ENCODE data around the gene ENO4. TPM values are rescaled to one million over a fixed set of nuclear protein-coding genes. Genes with fewer than 3 reads are reported as not detected.

Gene ENO4
- total RNA-seq, 1 experiment from 2014 or later: 0.12 TPM

DNA sequence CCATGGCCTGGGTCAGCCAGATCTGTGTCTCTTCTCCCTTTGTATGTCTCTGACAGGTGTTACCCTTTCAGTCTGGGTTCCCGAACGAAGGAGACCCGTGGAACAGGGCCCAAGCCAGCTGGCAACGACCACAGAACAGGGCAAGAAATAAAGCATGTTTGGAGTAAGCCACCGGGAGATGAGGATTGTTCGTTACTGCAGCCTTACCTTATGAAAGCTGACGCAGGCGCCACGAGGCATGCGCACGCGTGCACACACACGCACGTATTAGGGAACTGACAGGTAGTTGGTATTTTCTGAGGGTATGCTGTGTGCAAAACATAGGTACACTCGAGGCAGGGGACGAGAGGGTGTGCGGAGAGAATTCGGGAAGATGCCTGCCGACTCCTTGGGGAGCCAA is 46.4 kb upstream of the ENO4 start:
- intact Hi-C loops (cut with micrococcal nuclease; ENCODE audit: unreplicated experiment): no loop called here
- Mint-ChIP-seq H3K4me1 (ENCODE audit: low read depth, unreplicated experiment) (no peaks in the 10 kb centered on the region), H3K27ac (ENCODE audit: unreplicated experiment) (no peak overlapping the region), H3K9me3 (ENCODE audit: low read depth, unreplicated experiment) (no peaks in the 10 kb centered on the region), H3K27me3 (ENCODE audit: unreplicated experiment) (peaks cover 38% of the 10 kb centered on the region), H3K4me3 (ENCODE audit: low read depth, unreplicated experiment) (no peak overlapping the region), H3K36me3 (ENCODE audit: insufficient read depth, unreplicated experiment) (no peaks in the 10 kb centered on the region)
- no peak for TF ChIP-seq CTCF (IDR thresholded peaks at IDR 0.05; ENCODE audit: unreplicated experiment)
- DNase-seq: no peak
- CTCF ChIA-PET: no interaction called here
- no TSS peak for BruUV-seq (replicated peaks)

- BruUV-seq (replicated peaks): no TSS peak
- Mint-ChIP-seq H3K36me3 (ENCODE audit: insufficient read depth, unreplicated experiment) (no peaks in the 10 kb centered on the region), H3K4me3 (ENCODE audit: low read depth, unreplicated experiment) (no peak overlapping the region), H3K27ac (ENCODE audit: unreplicated experiment) (no peak overlapping the region), H3K27me3 (ENCODE audit: unreplicated experiment) (peaks cover 33% of the 10 kb centered on the region), H3K9me3 (ENCODE audit: low read depth, unreplicated experiment) (no peaks in the 10 kb centered on the region), H3K4me1 (ENCODE audit: low read depth, unreplicated experiment) (no peaks in the 10 kb centered on the region)
- no peak for TF ChIP-seq CTCF (IDR thresholded peaks at IDR 0.05; ENCODE audit: unreplicated experiment)
- no peak for DNase-seq
- CTCF ChIA-PET: no interaction called here
- intact Hi-C loops (cut with micrococcal nuclease; ENCODE audit: unreplicated experiment): no loop called here
Observed at GRCh38 chr10:116803451-116804249, 45.6 kb upstream of the ENO4 start.

- BruUV-seq (replicated peaks): no TSS peak
- H3K4me1 Mint-ChIP-seq (ENCODE audit: low read depth, unreplicated experiment): no peaks in the 10 kb centered on the region
- intact Hi-C loops (cut with micrococcal nuclease; ENCODE audit: unreplicated experiment): no loop called here
- no peaks in the 10 kb centered on the region for H3K36me3 Mint-ChIP-seq (ENCODE audit: insufficient read depth, unreplicated experiment)
- DNase-seq: no peak
- CTCF ChIA-PET: interaction anchor here (0.9 to 1.3 kb wide), 2 partner anchors 356 to 358 kb away, joined by 3 read pairs; no protein-coding TSS in a partner anchor
- H3K9me3 Mint-ChIP-seq (ENCODE audit: low read depth, unreplicated experiment): no peaks in the 10 kb centered on the region
- no peak for TF ChIP-seq CTCF (IDR thresholded peaks at IDR 0.05; ENCODE audit: unreplicated experiment)
- no peak overlapping the region for H3K27ac Mint-ChIP-seq (ENCODE audit: unreplicated experiment)
- H3K27me3 Mint-ChIP-seq (ENCODE audit: unreplicated experiment): peaks cover 18% of the 10 kb centered on the region
- H3K4me3 Mint-ChIP-seq (ENCODE audit: low read depth, unreplicated experiment): no peak overlapping the region
Observed at GRCh38 chr10:116808706-116809105, 40.6 kb upstream of the ENO4 start.

DNA sequence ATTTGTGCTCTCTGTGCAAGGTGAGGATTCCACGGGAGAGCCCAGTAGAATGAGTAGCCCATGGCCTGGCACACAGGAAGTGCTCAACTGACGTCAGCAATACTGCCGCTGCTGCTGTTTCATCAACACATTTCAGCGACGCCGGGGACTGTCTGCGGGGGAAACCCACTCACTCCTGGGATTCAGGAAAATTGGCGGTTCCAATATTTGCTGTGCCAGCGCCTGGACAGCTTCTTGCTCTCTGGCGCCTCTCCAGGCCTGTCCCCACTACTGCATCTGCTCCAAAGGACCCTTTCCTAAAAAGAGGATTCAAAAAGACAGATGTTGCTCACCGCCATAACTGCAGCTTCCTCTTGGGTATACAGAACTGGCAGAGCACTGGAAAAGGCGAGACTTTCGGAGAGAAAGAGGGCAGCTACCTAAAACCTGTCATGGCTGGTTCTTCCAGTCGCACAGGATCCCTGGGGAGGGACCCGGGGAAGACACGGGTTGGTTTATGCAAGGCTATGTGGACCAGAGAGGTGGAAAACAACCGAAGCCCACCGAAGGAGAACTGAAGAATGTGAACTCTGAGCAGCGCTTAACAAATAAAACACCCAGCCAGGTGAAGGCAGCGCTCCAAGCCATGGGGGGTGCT is 39.7 kb upstream of the ENO4 start:
- Mint-ChIP-seq H3K27ac (ENCODE audit: unreplicated experiment) (no peak overlapping the region), H3K4me3 (ENCODE audit: low read depth, unreplicated experiment) (peak overlapping the region; percentile 64), H3K4me1 (ENCODE audit: low read depth, unreplicated experiment) (no peaks in the 10 kb centered on the region), H3K27me3 (ENCODE audit: unreplicated experiment) (peaks cover 18% of the 10 kb centered on the region), H3K9me3 (ENCODE audit: low read depth, unreplicated experiment) (no peaks in the 10 kb centered on the region), H3K36me3 (ENCODE audit: insufficient read depth, unreplicated experiment) (no peaks in the 10 kb centered on the region)
- intact Hi-C loops (cut with micrococcal nuclease; ENCODE audit: unreplicated experiment): no loop called here
- no TSS peak for BruUV-seq (replicated peaks)
- DNase-seq: peak; percentile 55
- TF ChIP-seq CTCF (IDR thresholded peaks at IDR 0.05; ENCODE audit: unreplicated experiment): peak; percentile 55
- CTCF ChIA-PET: interaction anchor here (0.9 to 1.3 kb wide), 4 partner anchors 30 to 365 kb away, joined by 3 to 7 read pairs (median 4); no protein-coding TSS in a partner anchor

Measured in Calu3 (cell line).